HepG2 (cell line): ENCODE results near the gene NLRP12. TPM values are rescaled to one million over a fixed set of nuclear protein-coding genes. Genes with fewer than 3 reads are reported as not detected.

Experiments used
- ATF5 ChIP-seq: sonication (generic); formaldehyde crosslinking; IDR thresholded peaks from 2 replicates; pipeline ENCODE4 v1.4.0; 2020; ENCODE audit warnings: mild to moderate bottlenecking, low read depth, missing genetic modification reagents
- GABPB1 ChIP-seq: IDR thresholded peaks from 2 replicates; pipeline ENCODE4 v1.6.1; 2016; ENCODE audit warnings: mild to moderate bottlenecking, missing genetic modification reagents, moderate library complexity, missing compliant biosample characterization
- HMGXB4 ChIP-seq, 2 experiments: sonication (generic) in 1 of 2; formaldehyde crosslinking in 1 of 2; IDR thresholded peaks; 2 replicates each; pipeline versions ENCODE4 v1.4.0 to v1.6.1; 2018 to 2020; ENCODE audit warnings: missing genetic modification reagents in 2 of 2, borderline replicate concordance in 1 of 2, low read depth in 1 of 2, mild to moderate bottlenecking in 1 of 2, missing biosample characterization in 1 of 2
- NFAT5 ChIP-seq: sonication (generic); formaldehyde crosslinking; IDR thresholded peaks from 2 replicates; pipeline ENCODE4 v1.4.0; 2020; ENCODE audit warnings: missing genetic modification reagents
- NR2C2 ChIP-seq: sonication (generic); formaldehyde crosslinking; IDR thresholded peaks from 2 replicates; pipeline ENCODE4 v1.4.0; 2020; ENCODE audit warnings: missing genetic modification reagents, mild to moderate bottlenecking, moderate library complexity, borderline replicate concordance
- REPIN1 ChIP-seq: sonication (generic); formaldehyde crosslinking; IDR thresholded peaks from 2 replicates; pipeline ENCODE4 v1.8.0; 2022; ENCODE audit warnings: missing genetic modification reagents, low read depth, mild to moderate bottlenecking, borderline replicate concordance
- U2AF2 ChIP-seq: fragments of 200-400 bp; formaldehyde crosslinking; IDR thresholded peaks from 2 replicates; pipeline ENCODE4 v1.6.1; 2017; ENCODE audit warnings: low read depth, mild to moderate bottlenecking, low read length
- YEATS2 ChIP-seq: sonication (generic); formaldehyde crosslinking; IDR thresholded peaks from 2 replicates; pipeline ENCODE4 v1.4.0; 2020; ENCODE audit warnings: missing genetic modification reagents, borderline replicate concordance
- ZBTB39 ChIP-seq: sonication (generic); formaldehyde crosslinking; IDR thresholded peaks from 2 replicates; pipeline ENCODE4 v1.5.0; 2020; ENCODE audit warnings: missing genetic modification reagents
- ZMAT3 ChIP-seq: sonication (generic); formaldehyde crosslinking; conservative IDR thresholded peaks from 2 replicates; pipeline ENCODE4 v1.7.0; 2021; ENCODE audit warnings: missing genetic modification reagents
- ZNF232 ChIP-seq: sonication (generic); formaldehyde crosslinking; IDR thresholded peaks from 2 replicates; pipeline ENCODE4 v1.4.0; 2020; ENCODE audit warnings: missing genetic modification reagents, borderline replicate concordance
- ZNF333 ChIP-seq: sonication (generic); formaldehyde crosslinking; IDR thresholded peaks from 2 replicates; pipeline ENCODE4 v1.4.0; 2020; ENCODE audit warnings: mild to moderate bottlenecking, missing genetic modification reagents, borderline replicate concordance
- ZNF597 ChIP-seq: sonication (generic); formaldehyde crosslinking; IDR thresholded peaks from 2 replicates; pipeline ENCODE4 v1.5.0; 2020; ENCODE audit warnings: missing genetic modification reagents
- ZNF780A ChIP-seq: sonication (generic); formaldehyde crosslinking; IDR thresholded peaks from 2 replicates; pipeline ENCODE4 v1.8.0; 2022; ENCODE audit warnings: mild to moderate bottlenecking, missing genetic modification reagents, moderate library complexity
- ZNF792 ChIP-seq: IDR thresholded peaks from 2 replicates; pipeline ENCODE4 v1.6.1; 2016
- polyA plus RNA-seq, 8 experiments: library from polyadenylated mRNA; depleted of rRNA in 3 of 8; stranded (reverse) in 7 of 8; unstranded in 1 of 8; fragments of >200 nt; fragmentation: Illumina TruSeq in 4 of 8; extraction: Trizol in 4 of 8; gene quantifications; 2 replicates each; pipeline versions ENCODE4 v1.2.1 to v1.2.3, GENCODE V29; 2011 to 2016; ENCODE audit warnings: low read depth in 4 of 8, missing spikeins in 1 of 8, mixed read lengths in 1 of 8; ENCODE audit not compliant: insufficient read depth in 1 of 8
- total RNA-seq, 5 experiments: library from RNA; depleted of rRNA; stranded (reverse); fragments of >200 nt; fragmentation: Illumina TruSeq; extraction: Trizol; gene quantifications; 2 replicates each; pipeline ENCODE4 v1.2.3, GENCODE V29; 2016; ENCODE audit warnings: low read depth in 1 of 5

NLRP12 gene
- total and polyA plus RNA-seq, 2 of the 13 experiments (the other 11 are each of a cell fraction or from before 2014, with no cell fraction given): 0.15 to 0.20 TPM

- TF ChIP-seq ZBTB39: no peak
- 0 out of 2 replicates have a peak, but pooled peaks have one; percentile 24 for TF ChIP-seq REPIN1
- peak; percentile 62; the same call in 1 of the 2 replicates for TF ChIP-seq YEATS2 (CRISPR knock-in tag)
- TF ChIP-seq U2AF2: 0 out of 2 replicates have a peak, but pooled peaks have one; percentile 9
- peak; percentile 40; the same call in 1 of the 2 replicates for TF ChIP-seq ZNF232 (CRISPR knock-in tag)
- peak; percentile 53; the same call in 1 of the 2 replicates for TF ChIP-seq ZNF792 (CRISPR knock-in tag)
- TF ChIP-seq NFAT5 (CRISPR knock-in tag): no peak
- TF ChIP-seq GABPB1 (CRISPR knock-in tag): peak; percentile 83
- no peak for TF ChIP-seq ATF5
- TF ChIP-seq ZMAT3 (CRISPR knock-in tag): no peak
- TF ChIP-seq NR2C2 (CRISPR knock-in tag): peak; percentile 50; the same call in 1 of the 2 replicates
- no peak for TF ChIP-seq ZNF780A (CRISPR knock-in tag)
- TF ChIP-seq ZNF597 (CRISPR knock-in tag): no peak
- peak in 1 of 2 experiments; percentile 32; a peak in 2 of 4 replicates for TF ChIP-seq HMGXB4 (CRISPR knock-in tag; IDR thresholded peaks at IDR 0.05; ENCODE audit: borderline replicate concordance in 1 of 2, low read depth in 1 of 2)
- no peak for TF ChIP-seq ZNF333 (CRISPR knock-in tag)
Observed at GRCh38 chr19:53867225-53868090, 43.3 kb upstream of the NLRP12 start, which contains the start of gene MYADM (continued).
